ENCODE measurements around the gene OR5M8.

Gene OR5M8

GRCh38 chr11:56491270-56491669 lies at the start of gene OR5M8:
Gene OR5M8, minus strand, starts transcription at chr11:56491370. Its CDS starts 0 bp downstream, at chr11:56491370.
- DNase-seq (ENCODE audit: low spot score) = no peak

- no peak for DNase-seq (ENCODE audit: low spot score)
Measured at GRCh38 chr11:56533054-56533740, 42.0 kb upstream of the OR5M8 start.

GRCh38 chr11:56531856-56532255 lies 40.7 kb upstream of the OR5M8 start:
- DNase-seq (ENCODE audit: low spot score) = no peak

GRCh38 chr11:56522008-56522407 lies 30.8 kb upstream of the OR5M8 start:
- peak; percentile 34 for DNase-seq (ENCODE audit: low spot score)

- DNase-seq (ENCODE audit: low spot score) = no peak
Measured at GRCh38 chr11:56513280-56513679, 22.1 kb upstream of the OR5M8 start.

- DNase-seq (ENCODE audit: low spot score) = no peak
Measured at GRCh38 chr11:56509439-56509838, 18.3 kb upstream of the OR5M8 start.

- no peak for DNase-seq (ENCODE audit: low spot score)
Measured at GRCh38 chr11:56497010-56497409, 5.8 kb upstream of the OR5M8 start.

- DNase-seq (ENCODE audit: low spot score) = no peak
Measured at GRCh38 chr11:56495117-56495516, 3.9 kb upstream of the OR5M8 start.

- DNase-seq (ENCODE audit: low spot score) = no peak
Measured at GRCh38 chr11:56486801-56487200, 4.4 kb downstream of the OR5M8 start.

- DNase-seq (ENCODE audit: low spot score) = no peak
Measured at GRCh38 chr11:56474729-56475235, 16.4 kb downstream of the OR5M8 start.

- DNase-seq (ENCODE audit: low spot score) = no peak
Measured at GRCh38 chr11:56473252-56473651, 17.9 kb downstream of the OR5M8 start, which contains the start of gene OR5M3. Gene OR5M3, minus strand, starts transcription at chr11:56473352. Its CDS starts 2,855 bp downstream, at chr11:56470497.

- DNase-seq (ENCODE audit: low spot score) = no peak
Measured at GRCh38 chr11:56457076-56457475, 34.1 kb downstream of the OR5M8 start.

GRCh38 chr11:56453521-56453920 lies 37.6 kb downstream of the OR5M8 start:
- DNase-seq (ENCODE audit: low spot score) = no peak

All from D341Med (cell line).